GM21529 (cell line): ENCODE results near the gene MAGEF1.

Experiments
- ATAC-seq: cut with Tn5 transposase; IDR thresholded peaks from one replicate; pipeline ENCODE4 v1.9.1; 2021; ENCODE audit not compliant: unreplicated experiment

MAGEF1 gene

GRCh38 chr3:184711493-184712247, at the start of gene MAGEF1:
MAGEF1 (minus strand) TSS chr3:184712064; CDS start chr3:184711821, 243 bp downstream.
- ATAC-seq = peak; percentile 80

DNA sequence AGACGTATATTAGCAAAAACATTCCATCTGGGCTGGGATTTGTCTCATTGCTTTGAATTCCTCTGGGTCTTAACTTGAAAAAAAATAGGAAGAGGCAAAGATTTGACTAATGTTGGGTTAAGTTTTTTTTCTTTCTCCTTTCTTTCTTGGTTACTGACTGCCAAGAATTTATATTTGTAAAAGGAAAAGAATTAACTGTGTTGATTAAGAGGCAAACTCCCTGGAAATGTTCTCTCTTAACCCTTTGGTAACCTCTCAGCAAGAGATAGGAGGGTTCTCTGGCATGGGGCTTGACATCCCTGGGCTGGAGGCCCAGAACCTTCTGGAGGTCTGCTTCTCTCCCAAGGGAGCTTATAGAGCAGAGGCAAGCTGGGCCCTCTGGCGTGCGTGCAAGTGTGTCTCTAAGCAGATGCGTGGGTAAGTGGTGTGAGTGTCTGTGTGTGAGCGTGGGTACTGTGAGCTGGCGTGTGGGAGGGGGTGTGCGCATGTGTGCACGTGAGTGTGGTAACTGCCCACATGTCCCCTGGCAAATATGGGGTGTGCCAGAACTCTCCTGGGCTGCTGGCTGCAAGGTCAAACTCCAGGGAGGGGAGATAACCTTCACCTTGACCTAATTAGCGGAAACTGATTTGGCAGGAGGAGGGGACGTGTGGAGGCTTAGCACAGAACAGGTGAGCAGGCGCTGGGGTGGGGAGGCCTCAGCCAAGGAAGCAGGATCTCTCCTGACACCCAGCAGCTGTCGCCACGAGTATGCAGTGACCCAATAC, 49.4 kb upstream of the MAGEF1 start:
- no peak for ATAC-seq

DNA sequence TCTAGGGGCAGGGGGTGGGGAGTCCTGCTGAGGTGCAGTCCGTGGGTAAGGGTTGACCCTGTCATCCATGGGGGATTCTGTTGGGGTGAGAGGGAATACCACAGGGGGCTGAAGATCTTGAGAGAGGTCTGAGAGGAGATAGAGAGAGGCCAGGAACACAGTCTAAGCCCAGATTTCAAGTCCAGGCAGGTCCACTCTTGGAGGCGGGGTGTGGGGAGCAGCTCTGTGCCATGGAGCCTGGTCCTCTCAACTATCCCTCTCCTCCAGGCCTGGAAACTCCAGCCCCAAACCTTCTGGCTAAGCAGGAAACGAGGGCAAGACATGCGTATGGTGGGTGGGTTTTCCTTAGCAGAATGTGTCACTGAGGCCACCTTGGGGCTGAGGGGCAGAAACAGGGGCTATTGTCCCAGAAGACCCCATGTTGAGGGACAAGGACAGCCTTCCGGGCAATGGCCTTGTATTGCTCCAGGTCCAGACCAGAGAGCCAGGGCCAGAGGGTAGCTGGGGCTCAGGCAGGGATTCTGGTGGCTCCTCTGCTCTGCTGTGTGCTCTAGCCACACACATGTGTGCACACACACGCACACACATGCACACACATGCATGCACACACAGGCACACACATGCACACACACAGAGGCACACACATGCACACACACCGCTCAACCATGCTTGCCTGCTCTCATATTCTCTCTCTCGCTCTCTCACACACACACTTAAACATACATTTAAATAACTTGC, 48.6 kb upstream of the MAGEF1 start:
- ATAC-seq = no peak

GRCh38 chr3:184759666-184760200, 47.9 kb upstream of the MAGEF1 start:
- no peak for ATAC-seq

DNA sequence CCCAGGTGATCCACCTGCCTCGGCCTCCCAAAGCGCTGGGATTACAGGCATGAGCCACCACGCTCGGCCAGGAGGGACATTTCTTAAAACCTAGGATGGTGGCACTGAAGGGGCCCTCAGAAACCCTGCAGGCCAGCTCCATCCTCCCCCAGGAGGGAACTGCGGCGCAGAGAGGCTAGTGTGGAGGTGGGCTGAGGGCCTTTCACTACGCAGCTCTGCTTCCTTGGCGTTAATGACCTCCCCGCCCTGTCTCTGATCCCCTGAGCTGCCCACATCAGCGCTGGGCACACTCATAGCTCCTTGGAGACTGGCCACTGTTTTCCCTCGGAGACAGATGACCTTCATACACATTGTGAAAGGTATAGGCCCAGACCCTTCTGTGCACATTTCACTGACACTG, 46.2 kb upstream of the MAGEF1 start:
- ATAC-seq = no peak

DNA sequence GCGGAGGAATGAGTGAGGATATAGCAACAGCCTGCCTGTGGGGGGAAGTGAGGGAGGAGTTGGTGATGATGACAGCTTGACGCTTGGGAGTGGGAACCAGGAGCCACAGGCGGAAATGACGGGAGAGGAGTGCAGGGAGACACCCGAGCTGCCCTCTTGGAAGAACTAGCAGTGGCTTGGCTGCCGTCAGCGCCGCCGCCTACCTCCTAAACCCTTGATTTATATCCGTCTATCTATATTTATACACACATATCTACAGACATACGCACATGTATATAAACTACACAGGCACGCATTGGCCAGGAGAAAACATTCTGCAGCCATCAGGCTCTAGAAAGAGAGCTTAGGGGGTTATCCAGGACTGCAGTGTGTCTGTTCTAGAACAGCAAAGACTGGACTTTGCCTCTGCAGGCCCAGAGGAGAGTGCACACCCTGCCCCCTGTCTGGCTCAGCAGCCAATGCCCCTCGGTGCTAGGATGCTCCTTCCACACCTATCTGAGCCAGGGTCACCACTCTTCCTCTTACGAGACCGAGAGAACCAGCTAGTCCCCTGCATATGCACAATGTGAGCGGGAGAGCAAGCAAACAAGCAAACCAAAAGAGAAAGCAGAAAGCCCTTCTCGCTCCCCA, 45.3 kb upstream of the MAGEF1 start:
- no peak for ATAC-seq

DNA sequence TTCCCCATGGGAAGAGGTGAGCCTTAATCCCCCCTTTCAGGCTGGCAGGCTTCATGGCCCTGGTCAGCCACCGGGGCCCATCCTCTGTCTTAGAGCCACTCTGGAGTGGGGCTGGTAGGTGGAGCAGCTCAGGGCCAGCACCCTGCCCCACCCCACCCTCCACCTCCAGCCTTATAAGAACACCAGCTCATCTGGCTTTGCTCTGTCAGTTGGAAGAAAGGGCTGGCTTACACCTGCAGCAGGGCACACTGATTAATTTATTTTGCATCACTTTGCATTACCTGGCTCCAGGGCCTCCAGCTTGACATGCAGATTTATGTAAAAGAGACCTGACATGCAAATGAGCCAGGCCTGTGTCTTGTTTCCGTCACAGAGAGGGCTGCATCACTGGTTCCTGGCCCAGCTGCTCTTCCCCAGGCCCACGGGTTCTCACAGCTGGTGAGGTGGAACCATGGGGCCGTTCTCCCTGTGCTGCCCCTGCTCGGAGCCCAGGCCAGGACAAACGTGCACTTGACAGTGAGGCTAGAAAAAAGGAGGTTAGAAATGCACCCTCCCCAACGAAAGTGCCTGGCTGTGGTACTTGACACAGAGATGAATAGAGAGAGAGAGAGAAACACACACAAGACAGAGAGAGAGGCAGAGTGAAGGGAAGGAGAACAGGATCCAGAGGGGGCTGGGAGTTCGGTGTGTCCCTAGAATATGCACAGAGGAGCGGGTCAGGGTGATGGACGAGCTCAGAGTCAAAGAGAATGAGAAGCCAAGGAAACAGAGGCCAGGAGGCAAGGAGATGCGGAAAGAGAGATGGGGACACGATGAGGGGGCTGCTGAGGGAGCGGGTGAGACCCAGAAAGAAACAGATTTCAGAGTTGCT, 44.5 kb upstream of the MAGEF1 start:
- peak; percentile 59 for ATAC-seq

DNA sequence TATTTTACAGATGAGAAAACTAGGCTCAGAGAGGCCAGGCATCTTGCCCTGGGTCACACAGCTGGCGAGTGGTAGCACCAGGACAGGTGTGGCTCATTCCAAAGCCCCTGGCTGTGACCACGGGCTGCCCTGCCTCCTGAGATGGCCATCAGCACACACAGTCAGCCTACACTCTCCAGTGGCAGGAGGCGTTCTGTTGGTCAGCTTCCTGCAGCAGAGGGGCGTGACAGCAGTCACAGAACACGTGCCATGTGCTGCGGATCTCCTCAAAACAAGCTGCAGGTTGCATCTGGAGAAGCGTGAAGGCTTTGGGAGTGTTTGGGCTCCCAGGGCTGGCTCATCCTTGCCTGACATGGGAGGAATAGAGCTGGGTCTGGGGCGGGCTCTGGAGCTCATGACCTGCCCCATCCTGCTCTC, 43.5 kb upstream of the MAGEF1 start:
- ATAC-seq = no peak

GRCh38 chr3:184752361-184752760, 40.5 kb upstream of the MAGEF1 start:
- no peak for ATAC-seq

DNA sequence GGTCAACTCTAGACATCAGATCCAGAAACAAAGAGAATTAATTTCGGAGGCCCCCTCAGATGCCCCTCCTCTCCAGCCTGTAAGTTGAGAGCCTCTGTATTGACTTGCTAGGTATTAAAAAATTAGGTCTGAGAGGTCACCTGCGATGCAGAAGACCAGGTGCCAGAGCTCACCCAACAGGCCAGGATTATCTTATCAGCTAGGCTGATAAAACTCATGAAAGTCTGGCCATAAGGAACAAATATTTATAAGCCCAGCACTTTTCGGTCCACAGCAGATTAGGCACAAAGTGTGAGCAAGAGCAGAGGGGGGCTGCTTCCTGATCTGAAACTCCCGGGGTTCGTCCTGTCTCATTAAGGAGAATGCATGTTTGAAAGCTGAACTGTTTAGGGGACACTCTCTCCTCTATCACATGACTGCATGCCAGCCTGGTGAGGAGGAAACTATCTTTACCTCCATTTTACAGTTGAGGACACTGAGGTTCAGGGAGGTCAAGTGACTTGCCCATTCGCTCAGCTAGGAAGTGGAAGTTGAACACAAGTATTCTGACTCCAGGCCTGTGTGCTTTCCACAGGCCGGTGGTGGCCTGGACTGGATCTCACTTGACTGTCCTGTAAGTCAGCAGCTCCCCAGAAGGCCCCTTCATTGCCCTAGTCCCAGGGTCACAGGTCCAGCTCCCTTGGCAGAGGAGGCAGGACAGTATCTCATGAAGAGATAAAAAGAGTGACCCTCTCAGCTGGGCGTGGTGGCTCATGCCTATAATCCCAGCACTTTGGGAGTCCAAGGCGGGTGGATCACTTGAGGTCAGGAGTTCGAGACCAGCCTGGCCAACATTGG, 39.6 kb upstream of the MAGEF1 start:
- no peak for ATAC-seq

GRCh38 chr3:184750349-184751083, 38.7 kb upstream of the MAGEF1 start:
- no peak for ATAC-seq

- no peak for ATAC-seq
Measured at GRCh38 chr3:184749168-184749744, 37.4 kb upstream of the MAGEF1 start.

- peak; percentile 71 for ATAC-seq
Measured at GRCh38 chr3:184748219-184749135, 36.6 kb upstream of the MAGEF1 start.

- ATAC-seq = no peak
Measured at GRCh38 chr3:184746131-184747120, 34.6 kb upstream of the MAGEF1 start.

DNA sequence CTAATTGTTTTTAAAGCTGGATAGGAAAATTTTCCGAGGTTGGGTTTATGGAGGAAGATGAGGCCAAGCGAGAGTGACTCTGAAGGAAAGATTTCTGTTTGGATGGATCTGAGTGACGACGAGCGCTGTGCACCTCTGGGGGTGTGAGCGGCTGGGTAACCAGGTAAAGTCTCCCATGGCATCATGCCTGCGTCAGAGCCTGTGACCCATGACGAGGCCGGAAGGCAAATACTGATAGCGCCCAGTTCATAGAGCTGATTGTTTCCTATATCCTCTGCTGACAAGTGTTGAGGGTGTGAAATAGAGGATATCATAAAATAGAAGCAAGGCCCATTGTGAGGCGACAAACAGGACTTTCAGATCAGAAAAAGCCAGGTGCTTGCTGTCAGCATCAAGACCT, 33.7 kb upstream of the MAGEF1 start:
- ATAC-seq = no peak

GRCh38 chr3:184743248-184743647, 31.4 kb upstream of the MAGEF1 start:
- ATAC-seq = no peak
